Measurements from ENCODE around the gene MAML3.

GRCh38 chr4:139734201-139734874 is 419.6 kb downstream of the MAML3 start:
- TF ChIP-seq CTCF (IDR thresholded peaks at IDR 0.05) (no peak), POLR2A (IDR thresholded peaks at IDR 0.05) (no peak)

All from lower leg skin (tissue), 3 donors.